Measurements from ENCODE around the gene HOOK2. TPM values are rescaled to one million over a fixed set of nuclear protein-coding genes. Genes with fewer than 3 reads are reported as not detected.

HOOK2 gene
- total RNA-seq, 1 experiment from 2014 or later: 70.0 TPM

DNA sequence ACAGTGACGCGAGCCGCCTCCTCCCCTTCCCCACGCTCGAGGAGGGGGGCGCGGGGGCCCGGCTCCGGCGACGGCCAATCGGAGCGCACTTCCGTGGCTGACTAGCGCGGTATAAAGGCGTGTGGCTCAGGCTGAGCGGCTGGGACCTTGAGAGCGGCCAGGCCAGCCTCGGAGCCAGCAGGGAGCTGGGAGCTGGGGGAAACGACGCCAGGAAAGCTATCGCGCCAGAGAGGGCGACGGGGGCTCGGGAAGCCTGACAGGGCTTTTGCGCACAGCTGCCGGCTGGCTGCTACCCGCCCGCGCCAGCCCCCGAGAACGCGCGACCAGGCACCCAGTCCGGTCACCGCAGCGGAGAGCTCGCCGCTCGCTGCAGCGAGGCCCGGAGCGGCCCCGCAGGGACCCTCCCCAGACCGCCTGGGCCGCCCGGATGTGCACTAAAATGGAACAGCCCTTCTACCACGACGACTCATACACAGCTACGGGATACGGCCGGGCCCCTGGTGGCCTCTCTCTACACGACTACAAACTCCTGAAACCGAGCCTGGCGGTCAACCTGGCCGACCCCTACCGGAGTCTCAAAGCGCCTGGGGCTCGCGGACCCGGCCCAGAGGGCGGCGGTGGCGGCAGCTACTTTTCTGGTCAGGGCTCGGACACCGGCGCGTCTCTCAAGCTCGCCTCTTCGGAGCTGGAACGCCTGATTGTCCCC lies 16.1 kb upstream of the HOOK2 start, which contains the start of gene JUNB (continued):
- TF ChIP-seq, protein P1, sequence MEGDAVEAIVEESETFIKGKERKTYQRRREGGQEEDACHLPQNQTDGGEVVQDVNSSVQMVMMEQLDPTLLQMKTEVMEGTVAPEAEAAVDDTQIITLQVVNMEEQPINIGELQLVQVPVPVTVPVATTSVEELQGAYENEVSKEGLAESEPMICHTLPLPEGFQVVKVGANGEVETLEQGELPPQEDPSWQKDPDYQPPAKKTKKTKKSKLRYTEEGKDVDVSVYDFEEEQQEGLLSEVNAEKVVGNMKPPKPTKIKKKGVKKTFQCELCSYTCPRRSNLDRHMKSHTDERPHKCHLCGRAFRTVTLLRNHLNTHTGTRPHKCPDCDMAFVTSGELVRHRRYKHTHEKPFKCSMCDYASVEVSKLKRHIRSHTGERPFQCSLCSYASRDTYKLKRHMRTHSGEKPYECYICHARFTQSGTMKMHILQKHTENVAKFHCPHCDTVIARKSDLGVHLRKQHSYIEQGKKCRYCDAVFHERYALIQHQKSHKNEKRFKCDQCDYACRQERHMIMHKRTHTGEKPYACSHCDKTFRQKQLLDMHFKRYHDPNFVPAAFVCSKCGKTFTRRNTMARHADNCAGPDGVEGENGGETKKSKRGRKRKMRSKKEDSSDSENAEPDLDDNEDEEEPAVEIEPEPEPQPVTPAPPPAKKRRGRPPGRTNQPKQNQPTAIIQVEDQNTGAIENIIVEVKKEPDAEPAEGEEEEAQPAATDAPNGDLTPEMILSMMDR (IDR thresholded peaks at IDR 0.05): no peak
- TF ChIP-seq, protein P2, sequence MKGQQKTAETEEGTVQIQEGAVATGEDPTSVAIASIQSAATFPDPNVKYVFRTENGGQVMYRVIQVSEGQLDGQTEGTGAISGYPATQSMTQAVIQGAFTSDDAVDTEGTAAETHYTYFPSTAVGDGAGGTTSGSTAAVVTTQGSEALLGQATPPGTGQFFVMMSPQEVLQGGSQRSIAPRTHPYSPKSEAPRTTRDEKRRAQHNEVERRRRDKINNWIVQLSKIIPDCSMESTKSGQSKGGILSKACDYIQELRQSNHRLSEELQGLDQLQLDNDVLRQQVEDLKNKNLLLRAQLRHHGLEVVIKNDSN (CRISPR knock-in tag; IDR thresholded peaks at IDR 0.05): no peak
- TF ChIP-seq SP1 (CRISPR knock-in tag; conservative IDR thresholded peaks at IDR 0.05) (peak; percentile 64; the same call in 1 of the 2 replicates), ZNF671 (CRISPR knock-in tag; IDR thresholded peaks at IDR 0.05) (no peak), NFYB (CRISPR knock-in tag; conservative IDR thresholded peaks at IDR 0.05; ENCODE audit: low read depth) (0 out of 2 replicates have a peak, but pooled peaks have one; percentile 41), ZNF232 (CRISPR knock-in tag; IDR thresholded peaks at IDR 0.05) (peak; percentile 71)
- TF ChIP-seq, protein P3, sequence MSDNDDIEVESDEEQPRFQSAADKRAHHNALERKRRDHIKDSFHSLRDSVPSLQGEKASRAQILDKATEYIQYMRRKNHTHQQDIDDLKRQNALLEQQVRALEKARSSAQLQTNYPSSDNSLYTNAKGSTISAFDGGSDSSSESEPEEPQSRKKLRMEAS (CRISPR knock-in tag; IDR thresholded peaks at IDR 0.05): peak; percentile 91
- TF ChIP-seq, protein P4, sequence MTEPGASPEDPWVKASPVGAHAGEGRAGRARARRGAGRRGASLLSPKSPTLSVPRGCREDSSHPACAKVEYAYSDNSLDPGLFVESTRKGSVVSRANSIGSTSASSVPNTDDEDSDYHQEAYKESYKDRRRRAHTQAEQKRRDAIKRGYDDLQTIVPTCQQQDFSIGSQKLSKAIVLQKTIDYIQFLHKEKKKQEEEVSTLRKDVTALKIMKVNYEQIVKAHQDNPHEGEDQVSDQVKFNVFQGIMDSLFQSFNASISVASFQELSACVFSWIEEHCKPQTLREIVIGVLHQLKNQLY (CRISPR knock-in tag; IDR thresholded peaks at IDR 0.05): no peak
- TF ChIP-seq, protein P5, sequence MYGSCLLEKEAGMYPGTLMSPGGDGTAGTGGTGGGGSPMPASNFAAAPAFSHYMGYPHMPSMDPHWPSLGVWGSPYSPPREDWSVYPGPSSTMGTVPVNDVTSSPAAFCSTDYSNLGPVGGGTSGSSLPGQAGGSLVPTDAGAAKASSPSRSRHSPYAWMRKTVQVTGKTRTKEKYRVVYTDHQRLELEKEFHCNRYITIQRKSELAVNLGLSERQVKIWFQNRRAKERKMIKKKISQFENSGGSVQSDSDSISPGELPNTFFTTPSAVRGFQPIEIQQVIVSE (CRISPR knock-in tag; IDR thresholded peaks at IDR 0.05; ENCODE audit: borderline replicate concordance): peak; percentile 80; the same call in 1 of the 2 replicates
- TF ChIP-seq, protein P6, sequence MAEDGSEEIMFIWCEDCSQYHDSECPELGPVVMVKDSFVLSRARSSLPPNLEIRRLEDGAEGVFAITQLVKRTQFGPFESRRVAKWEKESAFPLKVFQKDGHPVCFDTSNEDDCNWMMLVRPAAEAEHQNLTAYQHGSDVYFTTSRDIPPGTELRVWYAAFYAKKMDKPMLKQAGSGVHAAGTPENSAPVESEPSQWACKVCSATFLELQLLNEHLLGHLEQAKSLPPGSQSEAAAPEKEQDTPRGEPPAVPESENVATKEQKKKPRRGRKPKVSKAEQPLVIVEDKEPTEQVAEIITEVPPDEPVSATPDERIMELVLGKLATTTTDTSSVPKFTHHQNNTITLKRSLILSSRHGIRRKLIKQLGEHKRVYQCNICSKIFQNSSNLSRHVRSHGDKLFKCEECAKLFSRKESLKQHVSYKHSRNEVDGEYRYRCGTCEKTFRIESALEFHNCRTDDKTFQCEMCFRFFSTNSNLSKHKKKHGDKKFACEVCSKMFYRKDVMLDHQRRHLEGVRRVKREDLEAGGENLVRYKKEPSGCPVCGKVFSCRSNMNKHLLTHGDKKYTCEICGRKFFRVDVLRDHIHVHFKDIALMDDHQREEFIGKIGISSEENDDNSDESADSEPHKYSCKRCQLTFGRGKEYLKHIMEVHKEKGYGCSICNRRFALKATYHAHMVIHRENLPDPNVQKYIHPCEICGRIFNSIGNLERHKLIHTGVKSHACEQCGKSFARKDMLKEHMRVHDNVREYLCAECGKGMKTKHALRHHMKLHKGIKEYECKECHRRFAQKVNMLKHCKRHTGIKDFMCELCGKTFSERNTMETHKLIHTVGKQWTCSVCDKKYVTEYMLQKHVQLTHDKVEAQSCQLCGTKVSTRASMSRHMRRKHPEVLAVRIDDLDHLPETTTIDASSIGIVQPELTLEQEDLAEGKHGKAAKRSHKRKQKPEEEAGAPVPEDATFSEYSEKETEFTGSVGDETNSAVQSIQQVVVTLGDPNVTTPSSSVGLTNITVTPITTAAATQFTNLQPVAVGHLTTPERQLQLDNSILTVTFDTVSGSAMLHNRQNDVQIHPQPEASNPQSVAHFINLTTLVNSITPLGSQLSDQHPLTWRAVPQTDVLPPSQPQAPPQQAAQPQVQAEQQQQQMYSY (CRISPR knock-in tag; IDR thresholded peaks at IDR 0.05): no peak
- TF ChIP-seq, protein P7, sequence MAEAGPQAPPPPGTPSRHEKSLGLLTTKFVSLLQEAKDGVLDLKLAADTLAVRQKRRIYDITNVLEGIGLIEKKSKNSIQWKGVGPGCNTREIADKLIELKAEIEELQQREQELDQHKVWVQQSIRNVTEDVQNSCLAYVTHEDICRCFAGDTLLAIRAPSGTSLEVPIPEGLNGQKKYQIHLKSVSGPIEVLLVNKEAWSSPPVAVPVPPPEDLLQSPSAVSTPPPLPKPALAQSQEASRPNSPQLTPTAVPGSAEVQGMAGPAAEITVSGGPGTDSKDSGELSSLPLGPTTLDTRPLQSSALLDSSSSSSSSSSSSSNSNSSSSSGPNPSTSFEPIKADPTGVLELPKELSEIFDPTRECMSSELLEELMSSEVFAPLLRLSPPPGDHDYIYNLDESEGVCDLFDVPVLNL (CRISPR knock-in tag; IDR thresholded peaks at IDR 0.05; ENCODE audit: borderline replicate concordance, low read depth): 0 out of 2 replicates have a peak, but pooled peaks have one; percentile 56

DNA sequence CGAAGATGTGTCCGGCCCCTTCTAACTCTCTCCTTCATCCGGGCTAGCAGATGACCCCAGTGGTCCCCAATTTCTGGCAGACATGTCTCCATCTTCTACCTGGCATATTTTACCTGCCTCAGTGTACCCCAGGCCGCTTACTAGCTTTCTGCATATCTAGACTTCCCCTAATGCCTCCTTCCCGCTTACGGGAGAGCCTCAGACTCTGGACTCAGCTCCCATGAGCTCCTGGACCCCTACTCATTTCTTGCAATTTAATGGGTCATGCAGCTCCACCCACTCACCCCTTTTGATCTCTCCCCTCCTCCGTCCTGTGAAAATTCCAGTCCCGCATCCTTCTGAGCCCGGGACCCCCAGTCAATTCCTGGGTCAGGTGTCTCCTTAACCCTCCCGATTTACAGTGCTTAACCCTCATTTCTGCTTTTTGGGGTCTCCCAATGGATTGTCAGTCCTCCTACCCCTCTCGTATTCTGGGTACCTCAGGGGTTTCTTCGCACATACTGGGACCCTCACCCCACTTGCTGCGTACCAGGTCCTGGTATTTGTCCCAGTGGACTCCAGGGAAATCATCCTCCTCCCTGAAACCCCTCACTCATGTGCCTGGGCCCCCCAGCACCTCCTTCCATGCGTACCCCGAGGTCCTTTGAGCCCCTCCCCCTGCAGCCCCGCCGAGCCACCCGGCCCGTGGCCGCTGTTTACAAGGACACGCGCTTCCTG lies 15.4 kb upstream of the HOOK2 start:
- H3K36me3 Mint-ChIP-seq: no peaks in the 10 kb centered on the region
- H3K9me3 Mint-ChIP-seq: no peaks in the 10 kb centered on the region
- peak overlapping the region; percentile 84 for H3K4me3 Mint-ChIP-seq
- ATAC-seq (no peak), DNase-seq (ENCODE audit: low spot score) (no peak)
- TF ChIP-seq, protein P8, sequence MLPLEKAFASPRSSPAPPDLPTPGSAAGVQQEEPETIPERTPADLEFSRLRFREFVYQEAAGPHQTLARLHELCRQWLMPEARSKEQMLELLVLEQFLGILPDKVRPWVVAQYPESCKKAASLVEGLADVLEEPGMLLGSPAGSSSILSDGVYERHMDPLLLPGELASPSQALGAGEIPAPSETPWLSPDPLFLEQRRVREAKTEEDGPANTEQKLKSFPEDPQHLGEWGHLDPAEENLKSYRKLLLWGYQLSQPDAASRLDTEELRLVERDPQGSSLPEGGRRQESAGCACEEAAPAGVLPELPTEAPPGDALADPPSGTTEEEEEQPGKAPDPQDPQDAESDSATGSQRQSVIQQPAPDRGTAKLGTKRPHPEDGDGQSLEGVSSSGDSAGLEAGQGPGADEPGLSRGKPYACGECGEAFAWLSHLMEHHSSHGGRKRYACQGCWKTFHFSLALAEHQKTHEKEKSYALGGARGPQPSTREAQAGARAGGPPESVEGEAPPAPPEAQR (CRISPR knock-in tag; IDR thresholded peaks at IDR 0.05): no peak
- TF ChIP-seq SOX15 (CRISPR knock-in tag; IDR thresholded peaks at IDR 0.05) (no peak), ZNF219 (CRISPR knock-in tag; IDR thresholded peaks at IDR 0.05; ENCODE audit: borderline replicate concordance) (peak; percentile 11; the same call in 1 of the 2 replicates)
- peaks cover 32% of the 10 kb centered on the region for H3K4me1 Mint-ChIP-seq
- ChIA-PET POLR2A (interaction anchor here (1.8 to 3.1 kb wide), 4 partner anchors 8 to 16 kb away, joined by 6 to 29 read pairs (median 12); partner anchors contain the start of genes HOOK2, PRDX2 and THSD8), CTCF (interaction anchor here (1.1 to 14.0 kb wide), 8 partner anchors 10 to 95 kb away, joined by 3 to 341 read pairs (median 14); partner anchors contain the start of genes HOOK2, PRDX2 and THSD8)
- peak overlapping the region; percentile 2; the same call in 1 of the 2 replicates for H3K27ac Mint-ChIP-seq
- peaks cover 32% of the 10 kb centered on the region for H3K27me3 Mint-ChIP-seq (ENCODE audit: low read depth)
